ENCODE results near the gene AADACL2. TPM values are rescaled to one million over a fixed set of nuclear protein-coding genes. Genes with fewer than 3 reads are reported as not detected.

The AADACL2 gene
- total RNA-seq, 1 donor = not detected

Other genes with a start within 250 kb of the AADACL2 start
- 0.32 TPM in 1 of 2 replicates, not detected in the other for gene AADAC, start 80.2 kb downstream of the AADACL2 start, total RNA-seq
- gene SUCNR1, start 139.7 kb downstream of the AADACL2 start, total RNA-seq = 0.32 and 0.43 TPM in 2 replicates